ENCODE results near the gene INSR. TPM values are rescaled to one million over a fixed set of nuclear protein-coding genes. Genes with fewer than 3 reads are reported as not detected.
"Not testable (repeated sequence)": the region's sequence is repeated elsewhere in the genome, so short reads cannot be mapped to it uniquely, and the experiment has no call there.

The INSR gene
- total RNA-seq, 2 experiments from 2014 or later: 0.87 to 1.0 TPM

- Mint-ChIP-seq H3K36me3 (ENCODE audit: low read depth) (no peaks in the 10 kb centered on the region), H3K4me1 (ENCODE audit: low read depth) (peaks cover 8% of the 10 kb centered on the region), H3K4me3 (no peak overlapping the region), H3K27me3 (peaks cover 10% of the 10 kb centered on the region), H3K9me3 (no peaks in the 10 kb centered on the region), H3K27ac (no peak overlapping the region)
- no peak for DNase-seq
- ATAC-seq: no peak
- intact Hi-C loops (cut with micrococcal nuclease): no loop called here
- no peak for TF ChIP-seq CTCF (IDR thresholded peaks at IDR 0.05)
- ChIA-PET POLR2A (no interaction called here), CTCF (no interaction called here)
Observed at GRCh38 chr19:7229735-7230134, 64.5 kb downstream of the INSR start.

- POLR2A ChIA-PET: no interaction called here
- Mint-ChIP-seq H3K9me3 (no peaks in the 10 kb centered on the region), H3K4me3 (no peak overlapping the region), H3K27ac (no peak overlapping the region), H3K27me3 (peaks cover 15% of the 10 kb centered on the region), H3K4me1 (ENCODE audit: low read depth) (peaks cover 8% of the 10 kb centered on the region), H3K36me3 (ENCODE audit: low read depth) (no peaks in the 10 kb centered on the region)
- ATAC-seq (no peak), DNase-seq (no peak)
- intact Hi-C loops (cut with micrococcal nuclease): no loop called here
- TF ChIP-seq CTCF (IDR thresholded peaks at IDR 0.05): no peak
- CTCF ChIA-PET: no interaction called here
Observed at GRCh38 chr19:7228935-7229541, 65.2 kb downstream of the INSR start.

GRCh38 chr19:7227735-7228134 lies 66.5 kb downstream of the INSR start:
- peaks cover 15% of the 10 kb centered on the region for H3K27me3 Mint-ChIP-seq
- H3K27ac Mint-ChIP-seq: no peak overlapping the region
- DNase-seq (no peak), ATAC-seq (no peak)
- CTCF ChIA-PET: interaction anchor here (0.9 kb wide), 1 partner anchor 12 kb away, joined by 3 read pairs; no protein-coding TSS in a partner anchor
- H3K4me1 Mint-ChIP-seq (ENCODE audit: low read depth): peaks cover 8% of the 10 kb centered on the region
- no peaks in the 10 kb centered on the region for H3K36me3 Mint-ChIP-seq (ENCODE audit: low read depth)
- TF ChIP-seq CTCF (IDR thresholded peaks at IDR 0.05): no peak
- POLR2A ChIA-PET: no interaction called here
- no peaks in the 10 kb centered on the region for H3K9me3 Mint-ChIP-seq
- no peak overlapping the region for H3K4me3 Mint-ChIP-seq
- intact Hi-C loops (cut with micrococcal nuclease): no loop called here

GRCh38 chr19:7227149-7227548 lies 67.1 kb downstream of the INSR start:
- H3K27ac Mint-ChIP-seq; DNase-seq; POLR2A ChIA-PET; intact Hi-C loops (cut with micrococcal nuclease); H3K9me3 Mint-ChIP-seq; H3K4me3 Mint-ChIP-seq; ATAC-seq; H3K4me1 Mint-ChIP-seq (ENCODE audit: low read depth); H3K36me3 Mint-ChIP-seq (ENCODE audit: low read depth): not testable (repeated sequence)
- H3K27me3 Mint-ChIP-seq: peaks cover 15% of the 10 kb centered on the region
- CTCF ChIA-PET: interaction anchor here (0.9 kb wide), 1 partner anchor 12 kb away, joined by 3 read pairs; no protein-coding TSS in a partner anchor

- Mint-ChIP-seq H3K27ac (no peak overlapping the region), H3K4me3 (no peak overlapping the region), H3K36me3 (ENCODE audit: low read depth) (no peaks in the 10 kb centered on the region), H3K4me1 (ENCODE audit: low read depth) (peaks cover 8% of the 10 kb centered on the region), H3K9me3 (no peaks in the 10 kb centered on the region), H3K27me3 (peaks cover 15% of the 10 kb centered on the region)
- ChIA-PET CTCF (interaction anchor here (0.9 kb wide), 1 partner anchor 13 kb away, joined by 3 read pairs; no protein-coding TSS in a partner anchor), POLR2A (no interaction called here)
- intact Hi-C loops (cut with micrococcal nuclease): no loop called here
- DNase-seq (no peak), ATAC-seq (no peak)
- no peak for TF ChIP-seq CTCF (IDR thresholded peaks at IDR 0.05)
Observed at GRCh38 chr19:7226739-7227138, 67.5 kb downstream of the INSR start.

Measured in activated CD8-positive, alpha-beta T cell treated with anti-CD3 and anti-CD28 coated beads for 36 hours (primary cell).